Fibroblast of pulmonary artery (primary cell): Measurements from ENCODE around the gene CACTIN.
"Not testable (repeated sequence)": the region's sequence is repeated elsewhere in the genome, so short reads cannot be mapped to it uniquely, and the experiment has no call there.

Experiments used
- DNase-seq: peaks from one replicate; pipeline ENCODE4 v3.0.0-alpha.2; 2010; ENCODE audit warnings: low read depth
- H3K4me3 ChIP-seq: replicated peaks from 2 replicates; pipeline ENCODE4 v1.5.1; 2011; ENCODE audit warnings: low read depth, mild to moderate bottlenecking, control low read depth, low read length, moderate library complexity
- CTCF ChIP-seq: IDR thresholded peaks from 2 replicates; pipeline ENCODE4 v1.5.1; 2011; ENCODE audit warnings: mild to moderate bottlenecking, control low read depth, low read length, inconsistent platforms; ENCODE audit errors: missing control alignments

The CACTIN gene

GRCh38 chr19:3632739-3633558 is 6.4 kb upstream of the CACTIN start:
- TF ChIP-seq CTCF, result no peak
- no peak overlapping the region for H3K4me3 ChIP-seq

DNA sequence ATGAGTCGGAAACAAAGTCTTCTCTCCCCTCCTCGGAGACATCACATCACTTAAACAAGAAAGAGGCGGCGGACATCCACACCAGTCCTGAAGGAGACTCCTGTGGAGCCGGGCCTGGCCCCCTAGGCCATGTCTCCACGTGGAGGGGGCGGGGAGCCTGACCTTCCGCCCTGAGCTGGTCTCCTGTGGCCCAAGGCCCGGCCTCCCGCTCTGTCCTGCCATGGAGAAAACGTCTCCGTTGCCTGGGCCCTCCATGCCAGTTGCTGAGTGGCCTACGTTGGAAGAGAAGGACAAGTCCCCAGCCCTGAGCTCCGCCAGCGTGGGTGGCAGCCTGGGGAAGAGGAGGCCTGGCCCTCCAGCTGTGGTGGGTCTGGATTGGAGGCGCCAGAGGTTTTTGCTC is 5.5 kb upstream of the CACTIN start:
- no peak for DNase-seq
- TF ChIP-seq CTCF, result no peak
- no peak overlapping the region for H3K4me3 ChIP-seq

More at GRCh38 chr19:3632739-3633558, 6.4 kb upstream of the CACTIN start:
- DNase-seq, result no peak

GRCh38 chr19:3631053-3631861 is 4.7 kb upstream of the CACTIN start:
- no peak overlapping the region for H3K4me3 ChIP-seq
- no peak for DNase-seq
- no peak for TF ChIP-seq CTCF

GRCh38 chr19:3628766-3629165 is 2.2 kb upstream of the CACTIN start:
- not testable (repeated sequence) for DNase-seq, H3K4me3 ChIP-seq

DNA sequence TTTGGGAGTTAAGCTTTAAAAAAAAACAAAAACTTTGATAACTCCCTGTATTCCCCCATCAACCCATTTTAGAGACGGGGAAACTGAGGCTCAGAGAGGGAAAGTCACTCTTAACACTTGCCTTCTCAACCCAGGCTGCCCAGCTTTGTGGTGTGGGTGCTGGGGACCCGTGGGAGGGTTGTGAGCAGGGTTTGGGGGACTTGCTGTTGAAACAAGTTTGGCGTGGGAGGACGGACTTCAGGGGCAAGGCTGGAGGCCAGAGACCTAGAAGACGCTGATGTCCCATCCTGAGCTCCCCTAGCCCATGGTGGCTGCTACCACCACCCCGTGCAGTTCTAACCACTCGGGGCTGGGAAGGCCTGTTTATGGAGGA is 747 bp upstream of the CACTIN start:
- no peak for DNase-seq
- TF ChIP-seq CTCF, result no peak
- H3K4me3 ChIP-seq, result peak overlapping the region; percentile 31

- H3K4me3 ChIP-seq, result peak overlapping the region; percentile 89
- TF ChIP-seq CTCF, result no peak
- no peak for DNase-seq
These were observed 556 bp downstream of the CACTIN start for GRCh38 chr19:3625996-3626472.

DNA sequence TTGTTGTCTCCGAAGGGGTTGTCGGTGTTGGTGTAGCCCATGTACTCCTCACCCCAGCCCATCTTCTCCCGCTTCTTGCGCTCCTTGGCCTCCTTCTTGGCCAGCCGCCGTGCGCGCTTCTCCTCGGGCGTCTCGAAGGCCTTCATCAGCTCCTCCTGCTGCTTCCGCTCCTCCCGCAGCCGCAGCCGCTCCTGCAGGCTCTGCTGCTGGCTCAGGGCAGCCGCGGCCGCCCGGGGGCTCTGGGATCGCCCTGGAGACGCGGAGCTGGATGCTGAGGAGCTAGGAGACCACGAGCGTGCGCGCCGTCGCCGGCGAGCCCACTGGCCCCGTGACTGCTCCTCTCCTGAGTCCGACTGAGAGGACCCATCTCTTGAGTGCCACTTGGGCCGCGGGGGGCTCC is 2.9 kb downstream of the CACTIN start:
- H3K4me3 ChIP-seq, result no peak overlapping the region
- DNase-seq, result no peak
- TF ChIP-seq CTCF, result no peak
